B cell (primary cell): ENCODE results near the gene DNM1.

Source experiments
- CTCF ChIP-seq: fragments of 200-600 bp; IDR thresholded peaks from one replicate; pipeline ENCODE4 v1.8.0; 2022; ENCODE audit warnings: antibody characterized with exemption, mild to moderate bottlenecking
- EZH2 ChIP-seq: IDR thresholded peaks from 2 replicates; pipeline ENCODE4 v1.6.1; 2012; ENCODE audit warnings: borderline replicate concordance, low read depth, mild to moderate bottlenecking, moderate library complexity, low read length; ENCODE audit not compliant: insufficient read depth, poor library complexity, severe bottlenecking

GRCh38 chr9:128193469-128194096 is 9.6 kb upstream of the DNM1 start:
- no peak for TF ChIP-seq CTCF
- TF ChIP-seq EZH2, result no peak
